Liver (tissue), 9 donors: ENCODE measurements around the gene DNAJC22. TPM values are rescaled to one million over a fixed set of nuclear protein-coding genes. Genes with fewer than 3 reads are reported as not detected.

Source experiments
- DNase-seq: peaks from one replicate; pipeline ENCODE4 v3.0.0-alpha.2; 2017; ENCODE audit warnings: low spot score
- H3K27ac ChIP-seq, 2 donors: one replicate each; pipeline ENCODE4 v1.7.0; 2013; ENCODE audit warnings: inconsistent platforms in 2 of 2, low read length in 2 of 2, control low read depth in 1 of 2, low read depth in 1 of 2, mild to moderate bottlenecking in 1 of 2
- H3K27me3 ChIP-seq, 4 donors: one replicate each; pipeline versions ENCODE4 v1.6.1 to v1.7.0; 2013; ENCODE audit warnings: low read length in 3 of 4, inconsistent platforms in 1 of 4, mild to moderate bottlenecking in 1 of 4, moderate library complexity in 1 of 4; ENCODE audit not compliant: control insufficient read depth in 4 of 4, insufficient read depth in 4 of 4
- H3K36me3 ChIP-seq, 4 donors: one replicate each; pipeline versions ENCODE4 v1.6.1 to v1.7.0; 2013; ENCODE audit warnings: low read length in 3 of 4, mild to moderate bottlenecking in 3 of 4, low read depth in 1 of 4, moderate library complexity in 1 of 4; ENCODE audit not compliant: control insufficient read depth in 4 of 4, insufficient read depth in 3 of 4
- H3K4me1 ChIP-seq, 4 donors: one replicate each; pipeline versions ENCODE4 v1.6.1 to v1.7.0; 2013; ENCODE audit warnings: low read length in 3 of 4, mild to moderate bottlenecking in 3 of 4, moderate library complexity in 1 of 4; ENCODE audit not compliant: control insufficient read depth in 4 of 4, insufficient read depth in 4 of 4
- H3K4me3 ChIP-seq, 3 donors: one replicate each; pipeline versions ENCODE4 v1.6.1 to v1.7.0; 2013; ENCODE audit warnings: low read length in 3 of 3, control low read depth in 1 of 3, low read depth in 1 of 3, mild to moderate bottlenecking in 1 of 3
- H3K9ac ChIP-seq, 2 donors: one replicate each; pipeline ENCODE4 v1.7.0; 2013; ENCODE audit warnings: low read length in 2 of 2, mild to moderate bottlenecking in 2 of 2, moderate library complexity in 2 of 2, control low read depth in 1 of 2, low read depth in 1 of 2
- H3K9me3 ChIP-seq, 4 donors: one replicate each; pipeline versions ENCODE4 v1.6.1 to v1.7.0; 2013; ENCODE audit warnings: low read length in 3 of 4; ENCODE audit not compliant: control insufficient read depth in 4 of 4
- ATF3 ChIP-seq: IDR thresholded peaks from 2 replicates; pipeline ENCODE4 v1.6.1; 2016; ENCODE audit warnings: antibody characterized with exemption
- EGR1 ChIP-seq, 2 donors: IDR thresholded peaks; 2 replicates each; pipeline ENCODE4 v1.6.1; 2016 to 2018; ENCODE audit warnings: antibody characterized with exemption in 2 of 2, low read depth in 2 of 2
- FOXA1 ChIP-seq: IDR thresholded peaks from 2 replicates; pipeline ENCODE4 v1.6.1; 2016; ENCODE audit warnings: antibody characterized with exemption
- FOXA2 ChIP-seq: IDR thresholded peaks from 2 replicates; pipeline ENCODE4 v1.6.1; 2016; ENCODE audit warnings: antibody characterized with exemption
- HNF4A ChIP-seq, 2 donors: conservative IDR thresholded peaks; 2 replicates each; pipeline ENCODE4 v1.6.1; 2016; ENCODE audit warnings: antibody characterized with exemption in 2 of 2, mild to moderate bottlenecking in 2 of 2
- HNF4G ChIP-seq: IDR thresholded peaks from 2 replicates; pipeline ENCODE4 v1.6.1; 2016; ENCODE audit warnings: antibody characterized with exemption
- JUND ChIP-seq, 2 donors: IDR thresholded peaks; 2 replicates each; pipeline ENCODE4 v1.6.1; 2016; ENCODE audit warnings: antibody characterized with exemption in 2 of 2
- NR2F2 ChIP-seq: IDR thresholded peaks from 2 replicates; pipeline ENCODE4 v1.6.1; 2016; ENCODE audit warnings: antibody characterized with exemption
- RAD21 ChIP-seq, 2 donors: IDR thresholded peaks; 2 replicates each; pipeline ENCODE4 v1.6.1; 2016; ENCODE audit warnings: antibody characterized with exemption in 2 of 2, mild to moderate bottlenecking in 2 of 2
- REST ChIP-seq: IDR thresholded peaks from 2 replicates; pipeline ENCODE4 v1.6.1; 2016; ENCODE audit warnings: antibody characterized with exemption, mild to moderate bottlenecking
- SP1 ChIP-seq: IDR thresholded peaks from 2 replicates; pipeline ENCODE4 v1.6.1; 2018; ENCODE audit warnings: antibody characterized with exemption, mild to moderate bottlenecking
- TAF1 ChIP-seq: conservative IDR thresholded peaks from 2 replicates; pipeline ENCODE4 v1.6.1; 2016; ENCODE audit warnings: antibody characterized with exemption, mild to moderate bottlenecking
- YY1 ChIP-seq: IDR thresholded peaks from 2 replicates; pipeline ENCODE4 v1.6.1; 2016; ENCODE audit warnings: antibody characterized with exemption, mild to moderate bottlenecking
- WGBS: extraction: QIAGEN DNeasy Blood & Tissue Kit; methylation state at CpG from one replicate; pipeline ENCODE4 v1.1.7; 2013; 5-methylcytosine and 5-hydroxymethylcytosine counted together
- polyA plus RNA-seq, 2 donors: library from polyadenylated mRNA; stranded (reverse) in 1 of 2; unstranded in 1 of 2; fragments of 200-250 nt in 1 of 2; fragments of >200 nt in 1 of 2; fragmentation: Nextera tagmentation in 1 of 2; extraction: Ambion mirVana in 1 of 2; gene quantifications; one replicate each; pipeline versions ENCODE4 v1.2.1 to v1.2.3, GENCODE V29; 2013 to 2015
- total RNA-seq, 2 donors: library from RNA; depleted of rRNA; stranded (reverse); fragments of >200 nt; gene quantifications; one replicate each; pipeline ENCODE4 v1.2.3, GENCODE V29; 2014
- TF ChIP-seq, protein P1 (sequence below): IDR thresholded peaks from 2 replicates; pipeline ENCODE4 v1.6.1; 2016; ENCODE audit warnings: antibody characterized with exemption
- TF ChIP-seq, protein P2 (sequence below): IDR thresholded peaks from 2 replicates; pipeline ENCODE4 v1.6.1; 2016; ENCODE audit warnings: antibody characterized with exemption
- TF ChIP-seq, protein P3 (sequence below): fragments of 150-350 bp; IDR thresholded peaks from 2 replicates; pipeline ENCODE4 v1.5.1; 2017; ENCODE audit warnings: improper control_type of control experiment, low read depth, low read length; ENCODE audit not compliant: missing input control
- donor health status: healthy.
- donor health status: healthy.
- donor health status: healthy.
- donor health status: healthy.
- donor health status: healthy.

DNAJC22 gene
- total and polyA plus RNA-seq, 4 donors = 16.6 to 49.4 (median 28.2) TPM

- 78% methylated on average over 2 of the region's 2 CpGs for WGBS
Observed at GRCh38 chr12:49304161-49304560, 42.5 kb upstream of the DNAJC22 start.

DNA sequence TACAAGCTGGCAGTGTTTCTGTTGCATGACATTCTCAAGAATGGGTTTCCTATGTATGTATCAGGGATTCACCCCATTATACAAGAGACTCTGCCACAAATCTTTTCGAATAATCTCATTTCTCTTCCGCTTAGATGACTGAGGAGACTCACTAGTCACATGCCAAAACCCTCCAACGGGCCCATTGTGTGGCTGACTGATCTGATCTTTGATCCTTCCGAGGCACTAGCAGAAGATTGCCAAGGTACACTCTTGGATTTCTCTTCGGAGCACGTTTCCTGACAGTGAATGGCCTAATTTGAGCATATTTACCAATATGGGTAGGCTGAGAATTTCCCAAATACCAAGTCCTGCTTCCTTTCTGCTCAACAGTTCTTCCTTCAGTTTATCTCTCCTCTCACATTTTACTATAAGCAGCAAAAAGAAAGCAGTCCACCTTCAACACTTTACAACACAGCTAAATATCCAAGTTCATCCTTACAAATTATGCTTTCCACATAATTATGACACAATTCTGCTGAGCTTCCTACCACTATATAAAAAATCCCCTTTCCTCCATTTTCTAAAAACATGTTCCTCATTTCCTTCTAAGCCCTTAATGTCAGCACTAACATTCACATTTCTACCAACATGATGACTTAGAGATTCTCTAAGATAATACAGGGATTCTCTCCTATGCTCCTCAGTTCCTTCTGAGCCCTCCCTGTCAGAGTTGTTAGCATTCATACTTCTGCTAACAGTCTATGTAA lies 40.8 kb upstream of the DNAJC22 start:
- H3K36me3 ChIP-seq = no peaks in the 10 kb centered on the region
- no peak overlapping the region for H3K9ac ChIP-seq
- DNase-seq = no peak
- WGBS = 62% methylated on average over 6 of the region's 6 CpGs
- no peak overlapping the region for H3K27ac ChIP-seq
- no peaks in the 10 kb centered on the region for H3K9me3 ChIP-seq
- H3K4me1 ChIP-seq = no peaks in the 10 kb centered on the region
- peaks cover 0 to 3% (median 0%) of the 10 kb centered on the region in 4 donors for H3K27me3 ChIP-seq
- H3K4me3 ChIP-seq = no peak overlapping the region
- TF ChIP-seq, protein P1, sequence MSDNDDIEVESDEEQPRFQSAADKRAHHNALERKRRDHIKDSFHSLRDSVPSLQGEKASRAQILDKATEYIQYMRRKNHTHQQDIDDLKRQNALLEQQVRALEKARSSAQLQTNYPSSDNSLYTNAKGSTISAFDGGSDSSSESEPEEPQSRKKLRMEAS = no peak
- TF ChIP-seq ATF3 = no peak
- TF ChIP-seq SP1 = no peak
- no peak for TF ChIP-seq FOXA2
- TF ChIP-seq EGR1 (IDR thresholded peaks at IDR 0.05; ENCODE audit: low read depth in 2 of 2) = no peak
- TF ChIP-seq NR2F2 = no peak
- no peak for TF ChIP-seq JUND (IDR thresholded peaks at IDR 0.05)
- TF ChIP-seq HNF4G = no peak
- TF ChIP-seq FOXA1 = no peak
- TF ChIP-seq, protein P2, sequence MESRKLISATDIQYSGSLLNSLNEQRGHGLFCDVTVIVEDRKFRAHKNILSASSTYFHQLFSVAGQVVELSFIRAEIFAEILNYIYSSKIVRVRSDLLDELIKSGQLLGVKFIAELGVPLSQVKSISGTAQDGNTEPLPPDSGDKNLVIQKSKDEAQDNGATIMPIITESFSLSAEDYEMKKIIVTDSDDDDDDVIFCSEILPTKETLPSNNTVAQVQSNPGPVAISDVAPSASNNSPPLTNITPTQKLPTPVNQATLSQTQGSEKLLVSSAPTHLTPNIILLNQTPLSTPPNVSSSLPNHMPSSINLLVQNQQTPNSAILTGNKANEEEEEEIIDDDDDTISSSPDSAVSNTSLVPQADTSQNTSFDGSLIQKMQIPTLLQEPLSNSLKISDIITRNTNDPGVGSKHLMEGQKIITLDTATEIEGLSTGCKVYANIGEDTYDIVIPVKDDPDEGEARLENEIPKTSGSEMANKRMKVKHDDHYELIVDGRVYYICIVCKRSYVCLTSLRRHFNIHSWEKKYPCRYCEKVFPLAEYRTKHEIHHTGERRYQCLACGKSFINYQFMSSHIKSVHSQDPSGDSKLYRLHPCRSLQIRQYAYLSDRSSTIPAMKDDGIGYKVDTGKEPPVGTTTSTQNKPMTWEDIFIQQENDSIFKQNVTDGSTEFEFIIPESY = no peak
- TF ChIP-seq TAF1 = no peak

More at GRCh38 chr12:49304161-49304560, 42.5 kb upstream of the DNAJC22 start:
- Histone ChIP-seq H3K27me3 (peaks cover 0 to 3% (median 0%) of the 10 kb centered on the region in 4 donors), H3K4me1 (no peaks in the 10 kb centered on the region), H3K9me3 (no peaks in the 10 kb centered on the region), H3K27ac (no peak overlapping the region), H3K36me3 (no peaks in the 10 kb centered on the region), H3K4me3 (no peak overlapping the region), H3K9ac (no peak overlapping the region)
- TF ChIP-seq HNF4G = no peak
- TF ChIP-seq JUND (IDR thresholded peaks at IDR 0.05) = no peak
- no peak for TF ChIP-seq YY1
- TF ChIP-seq SP1 = no peak
- no peak for TF ChIP-seq FOXA1
- no peak for TF ChIP-seq HNF4A (conservative IDR thresholded peaks at IDR 0.05)
- TF ChIP-seq TAF1 = no peak
- TF ChIP-seq, protein P1 = no peak
- TF ChIP-seq, protein P3, sequence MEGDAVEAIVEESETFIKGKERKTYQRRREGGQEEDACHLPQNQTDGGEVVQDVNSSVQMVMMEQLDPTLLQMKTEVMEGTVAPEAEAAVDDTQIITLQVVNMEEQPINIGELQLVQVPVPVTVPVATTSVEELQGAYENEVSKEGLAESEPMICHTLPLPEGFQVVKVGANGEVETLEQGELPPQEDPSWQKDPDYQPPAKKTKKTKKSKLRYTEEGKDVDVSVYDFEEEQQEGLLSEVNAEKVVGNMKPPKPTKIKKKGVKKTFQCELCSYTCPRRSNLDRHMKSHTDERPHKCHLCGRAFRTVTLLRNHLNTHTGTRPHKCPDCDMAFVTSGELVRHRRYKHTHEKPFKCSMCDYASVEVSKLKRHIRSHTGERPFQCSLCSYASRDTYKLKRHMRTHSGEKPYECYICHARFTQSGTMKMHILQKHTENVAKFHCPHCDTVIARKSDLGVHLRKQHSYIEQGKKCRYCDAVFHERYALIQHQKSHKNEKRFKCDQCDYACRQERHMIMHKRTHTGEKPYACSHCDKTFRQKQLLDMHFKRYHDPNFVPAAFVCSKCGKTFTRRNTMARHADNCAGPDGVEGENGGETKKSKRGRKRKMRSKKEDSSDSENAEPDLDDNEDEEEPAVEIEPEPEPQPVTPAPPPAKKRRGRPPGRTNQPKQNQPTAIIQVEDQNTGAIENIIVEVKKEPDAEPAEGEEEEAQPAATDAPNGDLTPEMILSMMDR = no peak
- TF ChIP-seq RAD21 (IDR thresholded peaks at IDR 0.05) = no peak
- TF ChIP-seq EGR1 (IDR thresholded peaks at IDR 0.05; ENCODE audit: low read depth in 2 of 2) = no peak
- no peak for TF ChIP-seq REST
- TF ChIP-seq FOXA2 = no peak
- no peak for TF ChIP-seq NR2F2
- no peak for DNase-seq
